Testis (tissue), 5 donors: ENCODE results near the gene KIF21B. TPM values are rescaled to one million over a fixed set of nuclear protein-coding genes. Genes with fewer than 3 reads are reported as not detected.

ENCODE experiments used
- DNase-seq: peaks from one replicate; pipeline ENCODE4 v3.0.0-alpha.2; 2019
- H3K27ac ChIP-seq, 2 donors: fragments of 200-600 bp; sonication (generic); one replicate each; pipeline ENCODE4 v1.5.1; 2019
- H3K27me3 ChIP-seq: fragments of 200-600 bp; sonication (generic); one replicate; pipeline ENCODE4 v1.5.1; 2019
- H3K36me3 ChIP-seq: fragments of 200-600 bp; sonication (generic); one replicate; pipeline ENCODE4 v1.5.1; 2017; ENCODE audit warnings: low read depth; ENCODE audit errors: missing control alignments
- H3K4me1 ChIP-seq: fragments of 200-600 bp; sonication (generic); one replicate; pipeline ENCODE4 v1.5.1; 2019
- H3K4me3 ChIP-seq, 2 donors: fragments of 200-600 bp; sonication (generic); one replicate each; pipeline ENCODE4 v1.5.1; 2017 to 2019
- H3K9me3 ChIP-seq: fragments of 200-600 bp; sonication (generic); one replicate; pipeline ENCODE4 v1.5.1; 2017
- CTCF ChIP-seq, 3 experiments: fragments of 450-650 bp in 2 of 3; fragments of 200-600 bp in 1 of 3; sonication (generic) in 1 of 3; IDR thresholded peaks; one replicate each; pipeline ENCODE4 v1.5.1; 2016 to 2019; ENCODE audit warnings: antibody characterized with exemption in 3 of 3, mild to moderate bottlenecking in 2 of 3, moderate library complexity in 1 of 3
- POLR2A ChIP-seq: fragments of 450-650 bp; IDR thresholded peaks from one replicate; pipeline ENCODE4 v1.6.1; 2017; ENCODE audit warnings: antibody characterized with exemption, mild to moderate bottlenecking, moderate library complexity
- WGBS, 2 donors: methylation state at CpG; one replicate each; pipeline ENCODE4 v1.1.5; 2018; 5-methylcytosine and 5-hydroxymethylcytosine counted together
- intact Hi-C: fragments of 100-400 bp; cut with DNase I; formaldehyde crosslinking; loops from one replicate; pipeline ENCODE4 v1.15.1; 2023; ENCODE audit warnings: low total_unique reads
- long read RNA-seq, 2 donors: transcript quantifications; one replicate each; lab custom pipeline, GENCODE V29; 2026
- polyA plus RNA-seq: library from polyadenylated mRNA; stranded (reverse); fragments of 350-450 nt; fragmentation: Illumina TruSeq; extraction: RNeasy Lipid Tissue Mini Kit (QIAGEN cat#74804); gene quantifications from one replicate; pipeline ENCODE4 v1.2.3, GENCODE V29; 2014; ENCODE audit warnings: low read depth, low replicate concordance; ENCODE audit not compliant: insufficient read depth
- total RNA-seq, 2 donors: library from RNA; depleted of rRNA; stranded (reverse); fragments of >200 nt; gene quantifications; one replicate each; pipeline ENCODE4 v1.2.3, GENCODE V29; 2016

Gene KIF21B
- total RNA-seq (10 to 100 TPM; 23.3 to 32.7 TPM), polyA plus RNA-seq (32.3 TPM)
- long read RNA-seq, donor 1: 0 reads
- long read RNA-seq, donor 2: 0 reads

GRCh38 chr1:201023517-201023902 lies at the start of gene KIF21B:
TSS of gene KIF21B (minus strand) at chr1:201023714. CDS start at chr1:201023383, 331 bp downstream.
- Histone ChIP-seq H3K36me3 (no peaks in the 10 kb centered on the region), H3K4me1 (peaks cover 11% of the 10 kb centered on the region), H3K27ac (no peak within 1 kb of the TSS), H3K27me3 (no peaks in the 10 kb centered on the region), H3K4me3 (peak within 1 kb of the TSS; percentile 56 to 64), H3K9me3 (no peaks in the 10 kb centered on the region)
- WGBS, 2 donors: 5% methylated on average over 24 of the region's 53 CpGs; no CpG with 5 or more reads in 1 of the 2 donors
- peak; percentile 90 for DNase-seq
- intact Hi-C loops: no loop called here
- no peak for TF ChIP-seq POLR2A
- TF ChIP-seq CTCF (IDR thresholded peaks at IDR 0.05): no peak

- no peak overlapping the region for H3K27ac ChIP-seq
- no peaks in the 10 kb centered on the region for H3K9me3 ChIP-seq
- H3K27me3 ChIP-seq: no peaks in the 10 kb centered on the region
- TF ChIP-seq CTCF (IDR thresholded peaks at IDR 0.05) (no peak), POLR2A (no peak)
- H3K36me3 ChIP-seq: no peaks in the 10 kb centered on the region
- intact Hi-C loops: no loop called here
- 70 to 84% methylated on average over 5 to 6 of the region's 6 CpGs for WGBS, 2 donors
- H3K4me3 ChIP-seq: no peak overlapping the region
- no peaks in the 10 kb centered on the region for H3K4me1 ChIP-seq
- DNase-seq: peak; percentile 20
Measured at GRCh38 chr1:201072922-201073321, 49.4 kb upstream of the KIF21B start.

- Histone ChIP-seq H3K36me3 (no peaks in the 10 kb centered on the region), H3K9me3 (no peaks in the 10 kb centered on the region), H3K27me3 (no peaks in the 10 kb centered on the region), H3K27ac (no peak overlapping the region), H3K4me3 (no peak overlapping the region), H3K4me1 (no peaks in the 10 kb centered on the region)
- no peak for TF ChIP-seq CTCF (IDR thresholded peaks at IDR 0.05)
- no peak for TF ChIP-seq POLR2A
- WGBS, 2 donors: 81 to 92% methylated on average over 5 of the region's 5 CpGs
- intact Hi-C loops: no loop called here
- DNase-seq: no peak
Measured at GRCh38 chr1:201072149-201072548, 48.6 kb upstream of the KIF21B start.

- 93 to 96% methylated on average over 3 of the region's 3 CpGs for WGBS, 2 donors
- no peak overlapping the region for H3K4me3 ChIP-seq
- intact Hi-C loops: no loop called here
- no peaks in the 10 kb centered on the region for H3K27me3 ChIP-seq
- no peaks in the 10 kb centered on the region for H3K36me3 ChIP-seq
- no peaks in the 10 kb centered on the region for H3K4me1 ChIP-seq
- H3K27ac ChIP-seq: no peak overlapping the region
- DNase-seq: no peak
- no peaks in the 10 kb centered on the region for H3K9me3 ChIP-seq
- no peak for TF ChIP-seq POLR2A
Measured at GRCh38 chr1:201069636-201070035, 46.1 kb upstream of the KIF21B start.

GRCh38 chr1:201068976-201069375 lies 45.5 kb upstream of the KIF21B start:
- no peak overlapping the region for H3K27ac ChIP-seq
- no peak for DNase-seq
- H3K4me1 ChIP-seq: no peaks in the 10 kb centered on the region
- intact Hi-C loops: no loop called here
- H3K4me3 ChIP-seq: no peak overlapping the region
- H3K9me3 ChIP-seq: no peaks in the 10 kb centered on the region
- WGBS, 2 donors: 63 to 72% methylated on average over 4 of the region's 4 CpGs
- H3K36me3 ChIP-seq: no peaks in the 10 kb centered on the region
- TF ChIP-seq POLR2A: no peak
- TF ChIP-seq CTCF (IDR thresholded peaks at IDR 0.05): no peak
- H3K27me3 ChIP-seq: no peaks in the 10 kb centered on the region
